Measurements from ENCODE around the gene FSIP1. TPM values are rescaled to one million over a fixed set of nuclear protein-coding genes. Genes with fewer than 3 reads are reported as not detected.

FSIP1 gene
- total and polyA plus RNA-seq, 9 donors, result 0.13 to 6.8 (median 0.79) TPM

DNA sequence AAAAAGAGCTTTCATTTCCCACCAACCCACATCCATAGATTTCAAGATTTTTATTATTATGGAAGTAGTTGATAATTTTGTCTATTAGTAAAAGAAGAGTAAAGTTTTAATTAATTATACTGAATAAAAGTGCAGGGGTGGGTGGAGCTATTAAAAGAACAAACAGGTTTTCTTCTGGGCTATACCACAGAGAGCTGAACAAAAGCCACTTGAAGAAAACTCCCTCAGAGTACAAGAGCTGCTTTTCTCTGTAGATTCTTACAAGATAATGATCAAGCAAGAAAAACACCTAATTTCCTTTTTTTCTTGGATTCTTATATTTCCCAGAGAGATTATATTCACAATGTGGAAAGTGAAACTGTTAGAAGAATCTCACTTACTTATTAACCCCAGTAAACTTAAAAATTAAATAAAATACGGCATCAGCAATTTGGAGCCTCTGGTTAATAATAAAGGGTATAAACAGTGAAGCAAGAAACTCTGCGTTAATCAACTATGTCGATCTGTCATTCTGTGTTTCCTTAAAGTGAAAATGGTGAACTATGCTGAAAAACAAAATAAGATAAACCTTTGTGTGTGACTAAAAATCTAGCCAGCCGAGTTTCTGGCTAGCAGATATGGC, 116.9 kb downstream of the FSIP1 start:
- no peak for DNase-seq
- H3K4me3 ChIP-seq, result no peak overlapping the region
- 50 to 82% (median 66%) methylated on average over 4 of the region's 4 CpGs for WGBS, 3 donors
- H3K4me1 ChIP-seq (ENCODE audit: insufficient read depth), result peaks cover 1% of the 10 kb centered on the region
- no peak overlapping the region for H3K27ac ChIP-seq
- no peaks in the 10 kb centered on the region for H3K27me3 ChIP-seq
- intact Hi-C loops (cut with DNase I), result no loop called here
- no peaks in the 10 kb centered on the region for H3K9me3 ChIP-seq
- TF ChIP-seq EP300 (IDR thresholded peaks at IDR 0.05) (no peak), POLR2A (IDR thresholded peaks at IDR 0.05) (no peak)
- TF ChIP-seq, protein P1, sequence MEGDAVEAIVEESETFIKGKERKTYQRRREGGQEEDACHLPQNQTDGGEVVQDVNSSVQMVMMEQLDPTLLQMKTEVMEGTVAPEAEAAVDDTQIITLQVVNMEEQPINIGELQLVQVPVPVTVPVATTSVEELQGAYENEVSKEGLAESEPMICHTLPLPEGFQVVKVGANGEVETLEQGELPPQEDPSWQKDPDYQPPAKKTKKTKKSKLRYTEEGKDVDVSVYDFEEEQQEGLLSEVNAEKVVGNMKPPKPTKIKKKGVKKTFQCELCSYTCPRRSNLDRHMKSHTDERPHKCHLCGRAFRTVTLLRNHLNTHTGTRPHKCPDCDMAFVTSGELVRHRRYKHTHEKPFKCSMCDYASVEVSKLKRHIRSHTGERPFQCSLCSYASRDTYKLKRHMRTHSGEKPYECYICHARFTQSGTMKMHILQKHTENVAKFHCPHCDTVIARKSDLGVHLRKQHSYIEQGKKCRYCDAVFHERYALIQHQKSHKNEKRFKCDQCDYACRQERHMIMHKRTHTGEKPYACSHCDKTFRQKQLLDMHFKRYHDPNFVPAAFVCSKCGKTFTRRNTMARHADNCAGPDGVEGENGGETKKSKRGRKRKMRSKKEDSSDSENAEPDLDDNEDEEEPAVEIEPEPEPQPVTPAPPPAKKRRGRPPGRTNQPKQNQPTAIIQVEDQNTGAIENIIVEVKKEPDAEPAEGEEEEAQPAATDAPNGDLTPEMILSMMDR (IDR thresholded peaks at IDR 0.05), result no peak
- H3K36me3 ChIP-seq, result no peaks in the 10 kb centered on the region

DNA sequence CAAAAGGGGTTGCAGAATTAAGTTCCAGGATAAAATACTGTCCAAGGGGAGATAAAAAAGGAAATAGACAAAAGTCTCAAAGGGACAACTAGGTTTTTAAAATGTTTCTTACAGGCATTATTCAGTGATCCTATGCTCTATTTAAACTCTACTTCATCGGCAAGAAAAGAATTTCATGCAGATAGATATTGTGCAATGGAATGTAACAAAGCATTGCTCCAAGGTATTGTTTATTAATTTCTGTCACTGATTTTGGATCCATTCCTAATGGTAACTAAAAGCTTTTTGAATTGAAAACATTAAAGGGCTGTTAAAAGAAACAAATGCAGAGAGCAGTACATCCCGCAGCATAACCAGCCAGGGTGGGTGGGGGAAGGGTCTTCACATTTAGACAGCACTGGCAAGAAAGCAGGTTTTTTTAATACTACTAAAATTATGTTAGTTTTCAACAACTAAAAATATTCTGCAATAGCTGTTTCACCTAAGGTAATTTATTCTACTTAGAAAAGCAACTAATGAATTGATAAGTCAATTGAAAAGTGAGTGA, 118.9 kb downstream of the FSIP1 start:
- Histone ChIP-seq H3K27ac (no peak overlapping the region), H3K36me3 (no peaks in the 10 kb centered on the region), H3K27me3 (no peaks in the 10 kb centered on the region), H3K4me3 (no peak overlapping the region), H3K9me3 (no peaks in the 10 kb centered on the region), H3K4me1 (ENCODE audit: insufficient read depth) (peaks cover 1% of the 10 kb centered on the region)
- TF ChIP-seq, protein P1 (IDR thresholded peaks at IDR 0.05), result no peak
- TF ChIP-seq EP300 (IDR thresholded peaks at IDR 0.05) (no peak), POLR2A (IDR thresholded peaks at IDR 0.05) (no peak)
- intact Hi-C loops (cut with DNase I), result no loop called here
- WGBS, 3 donors, result 10 to 34% (median 24%) methylated on average over 2 of the region's 2 CpGs
- DNase-seq, result no peak

DNA sequence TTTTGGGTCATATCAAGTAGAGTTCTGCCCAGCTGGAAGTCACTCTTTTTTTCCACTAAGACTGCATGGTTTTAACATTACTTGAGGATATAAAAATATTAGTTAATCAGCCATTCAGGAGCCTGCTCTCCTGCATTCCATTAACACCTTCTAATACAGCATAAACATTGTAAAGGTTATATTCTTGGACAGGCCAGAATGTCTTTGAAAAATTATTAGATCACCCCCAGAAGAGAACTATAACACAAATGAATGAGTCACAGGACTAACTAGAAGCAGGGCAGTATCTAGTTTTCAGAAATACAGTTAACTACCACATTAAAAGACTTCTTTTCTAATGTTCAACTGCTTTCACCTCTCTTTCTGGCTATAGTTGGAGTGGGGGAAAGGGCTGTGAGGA, 120.9 kb downstream of the FSIP1 start:
- H3K4me3 ChIP-seq, result no peak overlapping the region

DNA sequence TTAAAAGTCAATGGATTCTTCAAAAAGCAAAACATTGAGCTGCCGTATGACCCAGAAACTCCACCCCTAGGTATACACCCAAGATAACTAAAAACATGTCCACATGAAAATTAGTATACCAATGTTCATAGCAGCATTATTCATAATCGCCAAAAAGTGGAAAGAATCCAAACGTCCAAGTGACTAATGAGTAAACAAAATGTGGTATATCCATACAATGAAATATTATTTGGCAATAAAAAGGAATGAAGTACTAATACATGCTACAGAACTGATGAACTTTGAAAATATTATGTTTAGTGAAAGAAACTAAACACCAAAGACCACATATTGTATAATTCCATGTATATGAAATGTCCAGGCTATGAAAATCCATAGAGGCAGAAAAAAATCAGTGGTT, 123.9 kb downstream of the FSIP1 start:
- no peaks in the 10 kb centered on the region for H3K36me3 ChIP-seq
- H3K4me1 ChIP-seq (ENCODE audit: insufficient read depth), result no peaks in the 10 kb centered on the region
- no peak for DNase-seq
- H3K27ac ChIP-seq, result no peak overlapping the region
- TF ChIP-seq POLR2A (IDR thresholded peaks at IDR 0.05) (no peak), EP300 (IDR thresholded peaks at IDR 0.05) (no peak)
- TF ChIP-seq, protein P1 (IDR thresholded peaks at IDR 0.05), result no peak
- H3K9me3 ChIP-seq, result no peaks in the 10 kb centered on the region
- H3K4me3 ChIP-seq, result no peak overlapping the region
- intact Hi-C loops (cut with DNase I), result no loop called here
- WGBS, 3 donors, result 76 to 98% (median 97%) methylated on average over 3 of the region's 3 CpGs
- H3K27me3 ChIP-seq, result no peaks in the 10 kb centered on the region

More for the DNA sequence above, 120.9 kb downstream of the FSIP1 start:
- Histone ChIP-seq H3K4me1 (ENCODE audit: insufficient read depth) (no peaks in the 10 kb centered on the region), H3K27ac (no peak overlapping the region), H3K9me3 (no peaks in the 10 kb centered on the region), H3K36me3 (no peaks in the 10 kb centered on the region), H3K27me3 (no peaks in the 10 kb centered on the region)
- DNase-seq, result no peak
- TF ChIP-seq, protein P1 (IDR thresholded peaks at IDR 0.05), result no peak
- TF ChIP-seq POLR2A (IDR thresholded peaks at IDR 0.05), result no peak
- TF ChIP-seq EP300 (IDR thresholded peaks at IDR 0.05), result no peak
- intact Hi-C loops (cut with DNase I), result no loop called here

Data from ovary (tissue), 9 donors.